A673 (cell line): Measurements from ENCODE around the gene ZNF771.

Experiments used
- EZH2 ChIP-seq: fragments of 200-600 bp; sonication (generic); IDR thresholded peaks from 2 replicates; pipeline ENCODE4 v1.6.1; 2017; ENCODE audit warnings: borderline replicate concordance, low read depth, mild to moderate bottlenecking, mixed read lengths, antibody characterized with exemption, low read length; ENCODE audit not compliant: poor library complexity, severe bottlenecking
- TF ChIP-seq, protein P1 (sequence below): fragments of 300-800, 200-600 bp; sonication (generic); conservative IDR thresholded peaks from 2 replicates; pipeline ENCODE4 v1.5.1; 2017; ENCODE audit warnings: low read depth, mild to moderate bottlenecking, antibody characterized with exemption, low read length, moderate library complexity, mixed read lengths

DNA sequence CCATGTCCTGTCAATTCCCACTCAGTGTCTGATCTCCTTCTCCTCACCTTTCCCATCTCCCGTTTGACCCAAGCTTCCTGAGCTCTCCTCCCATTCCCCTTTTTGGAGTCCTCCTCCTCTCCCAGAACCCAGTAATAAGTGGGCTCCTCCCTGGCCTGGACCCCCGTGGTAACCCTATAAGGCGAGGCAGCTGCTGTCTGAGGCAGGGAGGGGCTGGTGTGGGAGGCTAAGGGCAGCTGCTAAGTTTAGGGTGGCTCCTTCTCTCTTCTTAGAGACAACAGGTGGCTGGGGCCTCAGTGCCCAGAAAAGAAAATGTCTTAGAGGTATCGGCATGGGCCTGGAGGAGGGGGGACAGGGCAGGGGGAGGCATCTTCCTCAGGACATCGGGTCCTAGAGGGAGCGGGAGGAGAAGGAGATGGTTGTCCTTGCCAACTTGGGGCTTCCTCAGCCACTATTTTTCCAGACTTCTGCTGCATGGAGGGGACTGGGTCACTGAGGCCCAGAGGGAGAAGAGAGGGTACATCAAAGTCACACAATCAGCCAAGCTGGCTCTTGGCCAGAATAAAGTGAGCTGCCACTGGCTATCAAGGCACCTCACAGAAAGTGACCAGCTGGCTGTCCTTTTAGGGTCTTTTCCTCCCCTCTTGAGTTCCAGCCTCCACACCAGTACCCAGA is 35.2 kb upstream of the ZNF771 start:
- TF ChIP-seq, protein P1, sequence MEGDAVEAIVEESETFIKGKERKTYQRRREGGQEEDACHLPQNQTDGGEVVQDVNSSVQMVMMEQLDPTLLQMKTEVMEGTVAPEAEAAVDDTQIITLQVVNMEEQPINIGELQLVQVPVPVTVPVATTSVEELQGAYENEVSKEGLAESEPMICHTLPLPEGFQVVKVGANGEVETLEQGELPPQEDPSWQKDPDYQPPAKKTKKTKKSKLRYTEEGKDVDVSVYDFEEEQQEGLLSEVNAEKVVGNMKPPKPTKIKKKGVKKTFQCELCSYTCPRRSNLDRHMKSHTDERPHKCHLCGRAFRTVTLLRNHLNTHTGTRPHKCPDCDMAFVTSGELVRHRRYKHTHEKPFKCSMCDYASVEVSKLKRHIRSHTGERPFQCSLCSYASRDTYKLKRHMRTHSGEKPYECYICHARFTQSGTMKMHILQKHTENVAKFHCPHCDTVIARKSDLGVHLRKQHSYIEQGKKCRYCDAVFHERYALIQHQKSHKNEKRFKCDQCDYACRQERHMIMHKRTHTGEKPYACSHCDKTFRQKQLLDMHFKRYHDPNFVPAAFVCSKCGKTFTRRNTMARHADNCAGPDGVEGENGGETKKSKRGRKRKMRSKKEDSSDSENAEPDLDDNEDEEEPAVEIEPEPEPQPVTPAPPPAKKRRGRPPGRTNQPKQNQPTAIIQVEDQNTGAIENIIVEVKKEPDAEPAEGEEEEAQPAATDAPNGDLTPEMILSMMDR, result no peak
- TF ChIP-seq EZH2, result no peak
